ENCODE measurements around the gene TPO.

TPO gene

GRCh38 chr2:1518331-1518803 lies 105.1 kb downstream of the TPO start:
- in situ Hi-C loops (cut with MboI; ENCODE audit: low sequenced_read_pairs): no loop called here

GRCh38 chr2:1518867-1519530 lies 105.7 kb downstream of the TPO start:
- in situ Hi-C loops (cut with MboI; ENCODE audit: low sequenced_read_pairs): no loop called here

- in situ Hi-C loops (cut with MboI; ENCODE audit: low sequenced_read_pairs): no loop called here
These were observed 108.1 kb downstream of the TPO start for GRCh38 chr2:1521191-1521877.

GRCh38 chr2:1521878-1522830 lies 108.9 kb downstream of the TPO start:
- in situ Hi-C loops (cut with MboI; ENCODE audit: low sequenced_read_pairs): no loop called here

GRCh38 chr2:1527153-1527992 lies 114.1 kb downstream of the TPO start:
- in situ Hi-C loops (cut with MboI; ENCODE audit: low sequenced_read_pairs): no loop called here

GRCh38 chr2:1528273-1529064 lies 115.2 kb downstream of the TPO start:
- in situ Hi-C loops (cut with MboI; ENCODE audit: low sequenced_read_pairs): no loop called here

- in situ Hi-C loops (cut with MboI; ENCODE audit: low sequenced_read_pairs): no loop called here
These were observed 125.4 kb downstream of the TPO start for GRCh38 chr2:1538663-1539062.

GRCh38 chr2:1539441-1539840 lies 126.2 kb downstream of the TPO start:
- in situ Hi-C loops (cut with MboI; ENCODE audit: low sequenced_read_pairs): no loop called here

- in situ Hi-C loops (cut with MboI; ENCODE audit: low sequenced_read_pairs): no loop called here
These were observed 126.7 kb downstream of the TPO start for GRCh38 chr2:1539973-1540372.

- in situ Hi-C loops (cut with MboI; ENCODE audit: low sequenced_read_pairs): no loop called here
These were observed 127.2 kb downstream of the TPO start for GRCh38 chr2:1540481-1540880.

- in situ Hi-C loops (cut with MboI; ENCODE audit: low sequenced_read_pairs): no loop called here
These were observed 127.8 kb downstream of the TPO start for GRCh38 chr2:1541040-1541439.

GRCh38 chr2:1541819-1542475 lies 128.7 kb downstream of the TPO start:
- in situ Hi-C loops (cut with MboI; ENCODE audit: low sequenced_read_pairs): no loop called here

GRCh38 chr2:1542971-1543370 lies 129.7 kb downstream of the TPO start:
- in situ Hi-C loops (cut with MboI; ENCODE audit: low sequenced_read_pairs): no loop called here

- in situ Hi-C loops (cut with MboI; ENCODE audit: low sequenced_read_pairs): no loop called here
These were observed 130.7 kb downstream of the TPO start for GRCh38 chr2:1543776-1544477.

- in situ Hi-C loops (cut with MboI; ENCODE audit: low sequenced_read_pairs): no loop called here
These were observed 131.3 kb downstream of the TPO start for GRCh38 chr2:1544478-1545069.

- in situ Hi-C loops (cut with MboI; ENCODE audit: low sequenced_read_pairs): no loop called here
These were observed 132.8 kb downstream of the TPO start for GRCh38 chr2:1546023-1546591.

- in situ Hi-C loops (cut with MboI; ENCODE audit: low sequenced_read_pairs): no loop called here
These were observed 133.6 kb downstream of the TPO start for GRCh38 chr2:1546901-1547300.

Data from HL-60/S4 (cell line).